A673 (cell line): ENCODE data around the gene MSRB3.

Source experiments
- CTCF ChIP-seq: fragments of 300-800, 200-600 bp; sonication (generic); conservative IDR thresholded peaks from 2 replicates; pipeline ENCODE4 v1.5.1; 2017; ENCODE audit warnings: low read depth, mild to moderate bottlenecking, antibody characterized with exemption, low read length, moderate library complexity, mixed read lengths
- EZH2 ChIP-seq: fragments of 200-600 bp; sonication (generic); IDR thresholded peaks from 2 replicates; pipeline ENCODE4 v1.6.1; 2017; ENCODE audit warnings: borderline replicate concordance, low read depth, mild to moderate bottlenecking, mixed read lengths, antibody characterized with exemption, low read length; ENCODE audit not compliant: poor library complexity, severe bottlenecking

GRCh38 chr12:65450625-65451024 lies 172.1 kb downstream of the MSRB3 start:
- TF ChIP-seq CTCF (no peak), EZH2 (no peak)
